HFFc6 (cell line): ENCODE measurements around the gene TWIST2. TPM values are rescaled to one million over a fixed set of nuclear protein-coding genes. Genes with fewer than 3 reads are reported as not detected.

Experiments used
- DNase-seq: peaks from one replicate; pipeline ENCODE4 v3.0.0-alpha.2; 2018
- H3K27ac Mint-ChIP-seq: 2 replicates; pipeline ENCODE4 v1.8.0; 2020; ENCODE audit warnings: mild to moderate bottlenecking, mixed read lengths
- H3K27me3 Mint-ChIP-seq: 2 replicates; pipeline ENCODE4 v1.8.0; 2021; ENCODE audit warnings: mild to moderate bottlenecking, moderate library complexity, mixed read lengths; ENCODE audit not compliant: insufficient read depth
- H3K36me3 Mint-ChIP-seq: 2 replicates; pipeline ENCODE4 v1.8.0; 2021; ENCODE audit warnings: low read depth, mixed read lengths
- H3K4me1 Mint-ChIP-seq: 2 replicates; pipeline ENCODE4 v1.8.0; 2020; ENCODE audit warnings: low read depth, mixed read lengths
- H3K4me3 Mint-ChIP-seq: 2 replicates; pipeline ENCODE4 v1.8.0; 2020; ENCODE audit warnings: mild to moderate bottlenecking, moderate library complexity, mixed read lengths
- H3K9me3 Mint-ChIP-seq: 2 replicates; pipeline ENCODE4 v1.8.0; 2020; ENCODE audit warnings: mild to moderate bottlenecking, mixed read lengths
- total RNA-seq, 6 experiments: library from RNA; stranded (reverse); fragmentation: NEBNext Ultra II Directional; extraction: Animal tissue kit (Norgen Biotek cat#: 25700); gene quantifications; 2 replicates in 1 of 6; 3 replicates in 5 of 6; pipeline ENCODE4 v1.2.3, GENCODE V29; 2021
- TF ChIP-seq, protein P1 (sequence below): fragments of 200-600 bp; sonication (generic); IDR thresholded peaks from 2 replicates; pipeline ENCODE4 v1.5.0; 2021; ENCODE audit warnings: antibody characterized with exemption, mild to moderate bottlenecking

TWIST2 gene
- total RNA-seq, 6 experiments from 2014 or later = 127 to 146 (median 137) TPM

DNA sequence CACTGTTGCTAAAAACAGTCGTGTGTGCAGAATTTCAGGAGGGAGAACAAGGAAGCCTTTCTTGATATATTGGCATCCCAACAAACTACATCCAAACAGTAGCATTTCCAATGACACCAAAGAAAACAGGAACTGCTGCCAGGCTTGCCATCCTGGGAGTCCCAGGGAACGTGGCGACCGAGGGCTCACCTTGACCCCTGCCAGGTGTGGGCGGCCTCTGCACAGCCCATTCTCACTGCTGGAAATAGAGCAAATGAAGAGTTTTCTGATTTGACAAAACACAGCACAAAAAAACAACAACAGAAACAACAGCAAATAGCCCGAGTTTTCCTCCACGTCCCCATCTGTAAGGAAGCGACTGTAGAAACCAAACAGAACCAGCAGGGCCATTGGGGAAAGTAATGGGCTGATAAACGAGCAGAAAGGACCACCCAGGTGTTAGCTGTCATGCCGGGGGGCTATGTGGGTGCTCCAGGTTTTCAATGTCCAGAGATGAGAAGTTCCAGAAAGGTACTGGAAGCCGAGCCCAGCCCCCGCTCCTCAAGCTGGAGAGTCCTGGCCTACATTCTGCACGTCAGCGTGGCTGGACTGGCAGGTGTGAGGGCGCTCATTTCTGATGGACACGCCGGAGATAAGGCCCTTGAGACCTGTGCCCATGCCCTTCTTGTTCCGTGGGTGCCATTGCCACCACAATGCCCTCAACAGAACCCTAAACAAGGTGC lies 80.8 kb downstream of the TWIST2 start:
- Mint-ChIP-seq H3K4me1 (peaks cover 16% of the 10 kb centered on the region), H3K9me3 (peaks cover 6% of the 10 kb centered on the region), H3K4me3 (no peak overlapping the region), H3K27me3 (peaks cover 8% of the 10 kb centered on the region), H3K27ac (no peak overlapping the region), H3K36me3 (no peaks in the 10 kb centered on the region)
- no peak for DNase-seq
- TF ChIP-seq, protein P1, sequence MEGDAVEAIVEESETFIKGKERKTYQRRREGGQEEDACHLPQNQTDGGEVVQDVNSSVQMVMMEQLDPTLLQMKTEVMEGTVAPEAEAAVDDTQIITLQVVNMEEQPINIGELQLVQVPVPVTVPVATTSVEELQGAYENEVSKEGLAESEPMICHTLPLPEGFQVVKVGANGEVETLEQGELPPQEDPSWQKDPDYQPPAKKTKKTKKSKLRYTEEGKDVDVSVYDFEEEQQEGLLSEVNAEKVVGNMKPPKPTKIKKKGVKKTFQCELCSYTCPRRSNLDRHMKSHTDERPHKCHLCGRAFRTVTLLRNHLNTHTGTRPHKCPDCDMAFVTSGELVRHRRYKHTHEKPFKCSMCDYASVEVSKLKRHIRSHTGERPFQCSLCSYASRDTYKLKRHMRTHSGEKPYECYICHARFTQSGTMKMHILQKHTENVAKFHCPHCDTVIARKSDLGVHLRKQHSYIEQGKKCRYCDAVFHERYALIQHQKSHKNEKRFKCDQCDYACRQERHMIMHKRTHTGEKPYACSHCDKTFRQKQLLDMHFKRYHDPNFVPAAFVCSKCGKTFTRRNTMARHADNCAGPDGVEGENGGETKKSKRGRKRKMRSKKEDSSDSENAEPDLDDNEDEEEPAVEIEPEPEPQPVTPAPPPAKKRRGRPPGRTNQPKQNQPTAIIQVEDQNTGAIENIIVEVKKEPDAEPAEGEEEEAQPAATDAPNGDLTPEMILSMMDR = no peak

DNA sequence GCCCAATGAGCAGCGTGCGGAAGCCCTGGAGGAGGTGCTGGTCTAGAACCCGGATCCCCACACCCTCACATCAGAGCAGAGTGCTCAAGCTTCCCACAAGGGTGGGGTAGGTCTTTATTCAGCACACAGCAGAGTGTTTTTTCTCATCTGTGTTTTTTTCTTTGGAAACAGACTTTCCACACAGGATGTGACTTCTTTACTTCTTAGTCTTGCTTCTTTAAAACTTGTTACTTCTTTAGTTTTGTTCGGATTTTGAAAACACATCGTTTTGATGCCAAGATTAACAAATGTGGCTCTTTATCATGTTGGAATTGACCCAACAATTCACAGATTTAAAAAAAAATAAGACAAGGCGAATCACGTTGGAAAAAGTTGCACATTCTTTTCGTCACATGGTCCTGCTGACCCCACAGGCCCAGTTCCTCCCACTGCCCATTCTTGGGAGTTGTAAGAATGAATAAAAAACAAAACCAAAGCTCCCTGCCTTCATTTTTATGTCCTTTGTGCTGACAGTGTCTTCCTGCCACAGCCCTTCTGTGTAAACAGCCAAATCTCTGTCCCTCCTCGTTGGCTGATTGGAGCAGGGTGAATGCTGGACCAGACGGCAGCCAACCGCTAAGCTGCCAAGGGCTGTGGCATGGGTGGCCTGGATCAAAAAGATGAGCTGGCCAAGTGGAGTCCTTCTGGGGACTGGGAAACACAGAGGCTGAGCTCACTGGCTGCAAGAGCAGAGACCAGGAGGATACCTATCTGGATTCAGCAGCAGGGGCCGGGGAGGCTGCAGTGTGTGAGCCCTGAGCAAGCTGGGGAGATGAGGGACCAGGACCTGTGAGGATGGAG lies 81.6 kb downstream of the TWIST2 start:
- Mint-ChIP-seq H3K36me3 (peaks cover 8% of the 10 kb centered on the region), H3K9me3 (peaks cover 13% of the 10 kb centered on the region), H3K27me3 (peaks cover 5% of the 10 kb centered on the region), H3K27ac (peak overlapping the region; percentile 62), H3K4me1 (peaks cover 16% of the 10 kb centered on the region), H3K4me3 (peak overlapping the region; percentile 29; the same call in 1 of the 2 replicates)
- DNase-seq = peak; percentile 52
- TF ChIP-seq, protein P1 = no peak

DNA sequence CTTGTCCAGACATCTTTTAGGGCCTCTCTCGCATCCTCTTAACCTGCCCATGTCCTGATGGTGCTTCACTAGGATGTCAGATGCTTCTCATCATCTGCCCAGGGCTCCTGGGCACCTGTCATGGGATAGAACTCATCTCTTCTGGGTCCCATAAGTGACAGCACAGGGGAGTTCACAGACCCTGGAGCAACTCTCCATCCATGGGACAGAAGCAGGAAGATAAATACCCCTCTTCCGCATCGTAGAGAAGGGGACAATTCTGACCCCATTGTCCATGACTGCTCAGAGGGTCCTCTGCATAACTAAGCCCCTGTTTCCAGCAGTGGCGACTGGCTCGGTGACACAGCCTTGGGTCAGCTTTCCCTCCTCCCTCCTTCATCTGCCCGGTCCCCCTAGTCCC lies 82.3 kb downstream of the TWIST2 start:
- Mint-ChIP-seq H3K4me1 (peaks cover 16% of the 10 kb centered on the region), H3K27ac (no peak overlapping the region), H3K27me3 (peaks cover 5% of the 10 kb centered on the region), H3K9me3 (peaks cover 14% of the 10 kb centered on the region), H3K4me3 (no peak overlapping the region), H3K36me3 (peaks cover 8% of the 10 kb centered on the region)
- DNase-seq = no peak
- TF ChIP-seq, protein P1 = no peak

DNA sequence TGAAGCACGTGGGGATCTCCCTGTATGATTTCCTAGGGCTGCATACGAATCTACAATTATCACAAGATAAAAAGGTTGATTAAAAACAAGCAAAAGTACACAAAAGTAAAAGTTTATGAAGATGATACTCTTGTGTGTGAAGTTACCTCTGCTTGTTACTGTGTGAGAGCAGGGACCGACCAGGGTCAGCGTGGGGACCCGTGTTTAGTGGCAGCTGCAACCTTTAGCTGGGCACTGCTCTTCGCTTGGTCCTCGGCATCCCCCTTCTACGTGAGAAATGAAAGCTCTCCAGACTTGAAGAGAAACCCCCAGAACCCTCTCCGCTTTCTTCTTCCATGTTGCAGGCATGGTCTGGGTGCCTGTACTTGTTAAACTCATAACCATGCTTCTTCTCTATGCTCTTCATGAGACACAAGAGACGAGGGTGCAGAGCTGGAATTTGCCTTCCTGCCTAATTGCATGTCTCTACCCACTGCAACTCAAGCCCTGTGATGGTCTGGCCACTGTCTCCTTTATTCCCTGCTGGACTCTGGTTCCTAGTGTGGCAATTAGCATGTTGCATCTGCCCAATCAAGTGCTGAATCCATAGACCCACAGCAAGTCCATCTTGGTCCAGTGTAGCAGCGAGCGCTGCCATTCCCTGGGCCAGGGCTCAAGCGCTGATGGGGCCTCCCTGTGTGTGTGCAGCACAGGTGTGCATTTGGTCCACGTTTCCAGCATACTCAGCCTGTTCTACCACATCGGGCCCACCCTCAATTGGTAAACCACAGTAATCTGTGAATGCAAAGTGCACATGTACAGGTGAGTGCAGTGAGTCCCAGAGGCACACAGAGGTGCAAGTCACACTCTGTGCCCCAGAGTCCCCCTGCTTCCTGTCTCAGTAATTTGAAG lies 88.5 kb downstream of the TWIST2 start:
- peaks cover 14% of the 10 kb centered on the region for H3K9me3 Mint-ChIP-seq
- H3K4me3 Mint-ChIP-seq = no peak overlapping the region
- H3K4me1 Mint-ChIP-seq = no peaks in the 10 kb centered on the region; the same call in 1 of the 2 replicates
- TF ChIP-seq, protein P1 = no peak
- H3K36me3 Mint-ChIP-seq = peaks cover 13% of the 10 kb centered on the region
- peaks cover 1% of the 10 kb centered on the region for H3K27me3 Mint-ChIP-seq
- H3K27ac Mint-ChIP-seq = no peak overlapping the region
- no peak for DNase-seq

DNA sequence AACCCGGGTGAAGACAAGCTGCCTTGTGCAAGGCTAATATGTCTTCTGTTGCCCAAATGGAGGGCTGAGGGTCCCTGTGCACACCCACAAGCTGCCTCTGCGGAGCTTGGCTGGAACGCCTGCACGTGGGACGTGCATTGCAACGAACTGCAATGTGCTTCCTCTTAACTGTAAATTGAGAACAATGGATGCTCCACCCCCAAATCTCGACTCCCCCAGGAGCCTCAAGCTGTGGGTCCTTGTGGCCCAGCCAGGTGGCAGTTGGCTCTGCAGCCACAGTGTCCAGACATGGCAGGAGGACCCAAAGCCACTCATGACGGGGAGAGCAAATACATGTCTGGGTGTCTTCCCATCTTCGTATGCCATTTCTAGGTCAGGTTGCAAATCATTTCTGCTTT lies 90.1 kb downstream of the TWIST2 start:
- Mint-ChIP-seq H3K4me1 (peaks cover 13% of the 10 kb centered on the region), H3K4me3 (peak overlapping the region; percentile 57), H3K27ac (no peak overlapping the region), H3K36me3 (peaks cover 13% of the 10 kb centered on the region), H3K9me3 (peaks cover 14% of the 10 kb centered on the region), H3K27me3 (no peaks in the 10 kb centered on the region; the same call in none of the 2 replicates)
- TF ChIP-seq, protein P1 = no peak
- DNase-seq = no peak
